ENCODE data around the gene PHF2.

DNA sequence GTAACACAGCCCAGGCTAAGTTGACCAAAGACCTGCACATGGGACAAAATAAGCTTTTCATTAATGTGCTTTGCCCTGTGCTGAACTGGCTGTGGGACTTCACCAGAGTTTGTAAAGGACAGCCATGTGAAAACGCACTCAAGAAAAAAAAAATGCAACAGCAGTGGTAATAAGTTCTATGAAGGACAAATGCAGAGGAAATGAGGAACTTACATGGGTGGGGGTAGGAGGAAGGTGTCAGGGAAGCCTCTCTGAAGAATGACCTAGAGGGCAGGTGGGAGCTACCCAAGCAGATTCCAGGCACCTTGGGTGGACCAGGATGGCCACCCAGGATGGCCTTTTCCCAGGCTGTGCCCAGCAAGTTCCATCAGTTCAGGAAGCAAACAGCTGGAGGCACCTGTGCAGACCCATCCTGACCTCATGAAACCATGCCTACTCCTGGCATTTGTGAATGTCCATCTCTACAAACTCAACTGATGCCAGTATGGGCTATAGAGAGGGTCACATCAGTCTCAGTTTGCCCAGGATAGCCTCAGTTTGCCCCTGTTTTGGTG is 6.7 kb upstream of the PHF2 start:
- TF ChIP-seq ELF4 (IDR thresholded peaks at IDR 0.05): no peak
- no peak for TF ChIP-seq L3MBTL2 (conservative IDR thresholded peaks at IDR 0.05)
- TF ChIP-seq FOXM1 (IDR thresholded peaks at IDR 0.05; ENCODE audit: borderline replicate concordance): no peak
- no peak for TF ChIP-seq LEF1 (IDR thresholded peaks at IDR 0.05; ENCODE audit: borderline replicate concordance)
- TF ChIP-seq BHLHE40 (IDR thresholded peaks at IDR 0.05; ENCODE audit: borderline replicate concordance): no peak
- no peak for TF ChIP-seq HDGF (IDR thresholded peaks at IDR 0.05; ENCODE audit: borderline replicate concordance)
- TF ChIP-seq SUZ12 (IDR thresholded peaks at IDR 0.05): no peak
- TF ChIP-seq FOXA1 (IDR thresholded peaks at IDR 0.05): no peak
- TF ChIP-seq, protein P1, sequence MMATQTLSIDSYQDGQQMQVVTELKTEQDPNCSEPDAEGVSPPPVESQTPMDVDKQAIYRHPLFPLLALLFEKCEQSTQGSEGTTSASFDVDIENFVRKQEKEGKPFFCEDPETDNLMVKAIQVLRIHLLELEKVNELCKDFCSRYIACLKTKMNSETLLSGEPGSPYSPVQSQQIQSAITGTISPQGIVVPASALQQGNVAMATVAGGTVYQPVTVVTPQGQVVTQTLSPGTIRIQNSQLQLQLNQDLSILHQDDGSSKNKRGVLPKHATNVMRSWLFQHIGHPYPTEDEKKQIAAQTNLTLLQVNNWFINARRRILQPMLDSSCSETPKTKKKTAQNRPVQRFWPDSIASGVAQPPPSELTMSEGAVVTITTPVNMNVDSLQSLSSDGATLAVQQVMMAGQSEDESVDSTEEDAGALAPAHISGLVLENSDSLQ (IDR thresholded peaks at IDR 0.05): no peak
- TF ChIP-seq CTBP1 (IDR thresholded peaks at IDR 0.05; ENCODE audit: borderline replicate concordance): no peak
- TF ChIP-seq SP1 (IDR thresholded peaks at IDR 0.05): no peak
- no peak for TF ChIP-seq ARNT (IDR thresholded peaks at IDR 0.05)

All from HEK293T (cell line).